ENCODE results near the gene PSAP.

GRCh38 chr10:71807557-71808510 lies 43.2 kb downstream of the PSAP start:
- TF ChIP-seq CTCF (IDR thresholded peaks at IDR 0.05), result no peak
- no peak for TF ChIP-seq POLR2A (IDR thresholded peaks at IDR 0.05)

Measured in body of pancreas (tissue), 4 donors.